Neural cell (in vitro differentiated cells): ENCODE data around the gene TPRG1L. TPM values are rescaled to one million over a fixed set of nuclear protein-coding genes. Genes with fewer than 3 reads are reported as not detected.

Experiments
- H2AFZ ChIP-seq: fragments of 200-600, 300-800 bp; sonication (generic), shearing (Covaris generic); 2 replicates; pipeline ENCODE4 v1.6.0; 2014; ENCODE audit warnings: low read depth, mild to moderate bottlenecking, antibody characterized with exemption, low read length, moderate library complexity
- H3F3A ChIP-seq: fragments of 200-600 bp; shearing (Covaris generic); 2 replicates; pipeline ENCODE4 v1.6.1; 2016; ENCODE audit warnings: mild to moderate bottlenecking, moderate library complexity, mixed read lengths, antibody characterized with exemption, low read length; ENCODE audit not compliant: insufficient read depth, poor library complexity, severe bottlenecking
- H3K27ac ChIP-seq: fragments of 200-600, 300-800 bp; sonication (generic), shearing (Covaris generic); 2 replicates; pipeline ENCODE4 v1.5.1; 2014; ENCODE audit warnings: mild to moderate bottlenecking, low read length, moderate library complexity
- H3K27me3 ChIP-seq: fragments of 300-800, 200-600 bp; sonication (generic), shearing (Covaris generic); 2 replicates; pipeline ENCODE4 v1.6.0; 2014; ENCODE audit warnings: mild to moderate bottlenecking, low read depth, low read length, moderate library complexity; ENCODE audit not compliant: insufficient read depth
- H3K36me3 ChIP-seq: fragments of 300-800, 200-600 bp; sonication (generic), shearing (Covaris generic); 2 replicates; pipeline ENCODE4 v1.5.1; 2014; ENCODE audit warnings: mild to moderate bottlenecking, antibody characterized with exemption, low read length, moderate library complexity; ENCODE audit not compliant: insufficient read depth
- H3K4me2 ChIP-seq: fragments of 300-800, 200-600 bp; sonication (generic), shearing (Covaris generic); 2 replicates; pipeline ENCODE4 v1.6.0; 2014; ENCODE audit warnings: mild to moderate bottlenecking, low read length
- H3K4me3 ChIP-seq: fragments of 300-800, 200-600 bp; sonication (generic), shearing (Covaris generic); 2 replicates; pipeline ENCODE4 v1.5.1; 2014; ENCODE audit warnings: mild to moderate bottlenecking, low read length, moderate library complexity
- H3K79me2 ChIP-seq: fragments of 200-600 bp; shearing (Covaris generic); replicated peaks from 2 replicates; pipeline ENCODE4 v1.6.0; 2014; ENCODE audit warnings: mild to moderate bottlenecking, low read length, moderate library complexity; ENCODE audit not compliant: insufficient read depth
- H3K9ac ChIP-seq: fragments of 300-800, 200-600 bp; sonication (generic), shearing (Covaris generic); 2 replicates; pipeline ENCODE4 v1.6.1; 2016; ENCODE audit warnings: mild to moderate bottlenecking, low read length, mixed read lengths
- H3K9me2 ChIP-seq: fragments of 200-600 bp; shearing (Covaris generic); 2 replicates; pipeline ENCODE4 v1.6.1; 2016; ENCODE audit warnings: mild to moderate bottlenecking, low read length, mixed read lengths; ENCODE audit not compliant: insufficient read depth
- H3K9me3 ChIP-seq: fragments of 200-600, 300-800 bp; sonication (generic), shearing (Covaris generic); 2 replicates; pipeline ENCODE4 v1.6.1; 2016; ENCODE audit warnings: mild to moderate bottlenecking, mixed run types, low read length, moderate library complexity, mixed read lengths
- H4K20me1 ChIP-seq: fragments of 200-600 bp; shearing (Covaris generic); 2 replicates; pipeline ENCODE4 v1.6.1; 2016; ENCODE audit warnings: mild to moderate bottlenecking, mixed run types; ENCODE audit not compliant: insufficient read depth
- EP300 ChIP-seq: fragments of 450-650 bp; conservative IDR thresholded peaks from 2 replicates; pipeline ENCODE4 v1.6.1; 2014; ENCODE audit warnings: antibody characterized with exemption, mild to moderate bottlenecking, moderate library complexity; ENCODE audit not compliant: poor library complexity, severe bottlenecking
- EZH2 ChIP-seq: fragments of 200-600, 300-800 bp; shearing (Covaris generic), sonication (generic); IDR thresholded peaks from 2 replicates; pipeline ENCODE4 v1.6.1; 2014; ENCODE audit warnings: antibody characterized with exemption, low read length, borderline replicate concordance, mild to moderate bottlenecking; ENCODE audit not compliant: insufficient read depth, poor library complexity, severe bottlenecking
- MXI1 ChIP-seq: fragments of 450-650 bp; conservative IDR thresholded peaks from 2 replicates; pipeline ENCODE4 v1.6.1; 2014; ENCODE audit warnings: antibody characterized with exemption, mild to moderate bottlenecking; ENCODE audit not compliant: poor library complexity, severe bottlenecking
- POLR2AphosphoS5 ChIP-seq: IDR thresholded peaks from 2 replicates; pipeline ENCODE4 v1.6.1; 2012
- RAD21 ChIP-seq: fragments of 450-650 bp; conservative IDR thresholded peaks from 2 replicates; pipeline ENCODE4 v1.6.1; 2014; ENCODE audit warnings: antibody characterized with exemption, mild to moderate bottlenecking, moderate library complexity
- SMC3 ChIP-seq: fragments of 450-650 bp; conservative IDR thresholded peaks from 2 replicates; pipeline ENCODE4 v1.6.1; 2014; ENCODE audit warnings: antibody characterized with exemption, mild to moderate bottlenecking, moderate library complexity; ENCODE audit not compliant: poor library complexity
- TAF1 ChIP-seq: IDR thresholded peaks from 2 replicates; pipeline ENCODE4 v1.6.1; 2012; ENCODE audit warnings: low read depth
- polyA plus RNA-seq: library from polyadenylated mRNA; depleted of rRNA; stranded (reverse); fragments of >200 nt; gene quantifications from 2 replicates; pipeline ENCODE4 v1.2.3, GENCODE V29; 2014
- TF ChIP-seq, protein P1 (sequence below): fragments of 450-650 bp; IDR thresholded peaks from 2 replicates; pipeline ENCODE4 v1.5.1; 2014; ENCODE audit warnings: antibody characterized with exemption, mild to moderate bottlenecking, moderate library complexity; ENCODE audit not compliant: poor library complexity, severe bottlenecking
- TF ChIP-seq, protein P2 (sequence below): IDR thresholded peaks from 2 replicates; pipeline ENCODE4 v1.6.1; 2012; ENCODE audit warnings: borderline replicate concordance

TPRG1L gene
- polyA plus RNA-seq, 1 donor from 2014 or later = 22.4 TPM

DNA sequence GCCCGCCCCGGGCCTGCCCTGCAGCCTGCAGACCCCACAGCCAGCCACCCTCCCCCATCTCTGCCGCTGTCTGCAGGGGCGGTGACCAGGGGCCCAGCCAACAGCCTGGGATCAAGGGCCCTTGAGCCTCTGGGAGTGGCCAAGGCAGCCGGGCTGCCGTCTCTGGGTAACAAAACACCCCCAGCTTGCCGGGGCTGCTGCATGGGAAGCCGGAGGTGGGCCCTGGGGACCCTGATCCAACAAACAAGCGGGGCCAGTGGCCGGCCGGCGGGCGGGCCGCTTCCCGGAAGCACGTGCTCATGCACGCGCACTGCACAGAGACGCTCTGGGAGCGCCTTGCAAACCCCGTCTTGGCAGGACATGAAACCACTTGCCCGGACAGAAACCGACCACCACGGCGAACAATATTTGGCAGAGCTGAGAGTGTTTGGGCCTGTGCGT lies 26.7 kb upstream of the TPRG1L start:
- H3K36me3 ChIP-seq = no peaks in the 10 kb centered on the region
- no peaks in the 10 kb centered on the region for H3K27me3 ChIP-seq
- no peak overlapping the region for H2AFZ ChIP-seq
- peak overlapping the region; percentile 25 for H3K4me3 ChIP-seq
- TF ChIP-seq, protein P1, sequence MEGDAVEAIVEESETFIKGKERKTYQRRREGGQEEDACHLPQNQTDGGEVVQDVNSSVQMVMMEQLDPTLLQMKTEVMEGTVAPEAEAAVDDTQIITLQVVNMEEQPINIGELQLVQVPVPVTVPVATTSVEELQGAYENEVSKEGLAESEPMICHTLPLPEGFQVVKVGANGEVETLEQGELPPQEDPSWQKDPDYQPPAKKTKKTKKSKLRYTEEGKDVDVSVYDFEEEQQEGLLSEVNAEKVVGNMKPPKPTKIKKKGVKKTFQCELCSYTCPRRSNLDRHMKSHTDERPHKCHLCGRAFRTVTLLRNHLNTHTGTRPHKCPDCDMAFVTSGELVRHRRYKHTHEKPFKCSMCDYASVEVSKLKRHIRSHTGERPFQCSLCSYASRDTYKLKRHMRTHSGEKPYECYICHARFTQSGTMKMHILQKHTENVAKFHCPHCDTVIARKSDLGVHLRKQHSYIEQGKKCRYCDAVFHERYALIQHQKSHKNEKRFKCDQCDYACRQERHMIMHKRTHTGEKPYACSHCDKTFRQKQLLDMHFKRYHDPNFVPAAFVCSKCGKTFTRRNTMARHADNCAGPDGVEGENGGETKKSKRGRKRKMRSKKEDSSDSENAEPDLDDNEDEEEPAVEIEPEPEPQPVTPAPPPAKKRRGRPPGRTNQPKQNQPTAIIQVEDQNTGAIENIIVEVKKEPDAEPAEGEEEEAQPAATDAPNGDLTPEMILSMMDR = no peak
- no peak for TF ChIP-seq MXI1
- no peak for TF ChIP-seq RAD21
- TF ChIP-seq, protein P2, sequence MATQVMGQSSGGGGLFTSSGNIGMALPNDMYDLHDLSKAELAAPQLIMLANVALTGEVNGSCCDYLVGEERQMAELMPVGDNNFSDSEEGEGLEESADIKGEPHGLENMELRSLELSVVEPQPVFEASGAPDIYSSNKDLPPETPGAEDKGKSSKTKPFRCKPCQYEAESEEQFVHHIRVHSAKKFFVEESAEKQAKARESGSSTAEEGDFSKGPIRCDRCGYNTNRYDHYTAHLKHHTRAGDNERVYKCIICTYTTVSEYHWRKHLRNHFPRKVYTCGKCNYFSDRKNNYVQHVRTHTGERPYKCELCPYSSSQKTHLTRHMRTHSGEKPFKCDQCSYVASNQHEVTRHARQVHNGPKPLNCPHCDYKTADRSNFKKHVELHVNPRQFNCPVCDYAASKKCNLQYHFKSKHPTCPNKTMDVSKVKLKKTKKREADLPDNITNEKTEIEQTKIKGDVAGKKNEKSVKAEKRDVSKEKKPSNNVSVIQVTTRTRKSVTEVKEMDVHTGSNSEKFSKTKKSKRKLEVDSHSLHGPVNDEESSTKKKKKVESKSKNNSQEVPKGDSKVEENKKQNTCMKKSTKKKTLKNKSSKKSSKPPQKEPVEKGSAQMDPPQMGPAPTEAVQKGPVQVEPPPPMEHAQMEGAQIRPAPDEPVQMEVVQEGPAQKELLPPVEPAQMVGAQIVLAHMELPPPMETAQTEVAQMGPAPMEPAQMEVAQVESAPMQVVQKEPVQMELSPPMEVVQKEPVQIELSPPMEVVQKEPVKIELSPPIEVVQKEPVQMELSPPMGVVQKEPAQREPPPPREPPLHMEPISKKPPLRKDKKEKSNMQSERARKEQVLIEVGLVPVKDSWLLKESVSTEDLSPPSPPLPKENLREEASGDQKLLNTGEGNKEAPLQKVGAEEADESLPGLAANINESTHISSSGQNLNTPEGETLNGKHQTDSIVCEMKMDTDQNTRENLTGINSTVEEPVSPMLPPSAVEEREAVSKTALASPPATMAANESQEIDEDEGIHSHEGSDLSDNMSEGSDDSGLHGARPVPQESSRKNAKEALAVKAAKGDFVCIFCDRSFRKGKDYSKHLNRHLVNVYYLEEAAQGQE = no peak
- TF ChIP-seq SMC3 = no peak
- TF ChIP-seq EP300 = no peak
- no peak for TF ChIP-seq EZH2
- no peak for TF ChIP-seq TAF1
- TF ChIP-seq POLR2AphosphoS5 = no peak
- no peaks in the 10 kb centered on the region for H3K79me2 ChIP-seq
- no peaks in the 10 kb centered on the region for H3F3A ChIP-seq
- H3K9me2 ChIP-seq = no peaks in the 10 kb centered on the region
- no peaks in the 10 kb centered on the region for H3K9me3 ChIP-seq
- H3K4me2 ChIP-seq = no peak overlapping the region
- H3K9ac ChIP-seq = peak overlapping the region; percentile 46
- H4K20me1 ChIP-seq = no peaks in the 10 kb centered on the region
- H3K27ac ChIP-seq = peak overlapping the region; percentile 3

DNA sequence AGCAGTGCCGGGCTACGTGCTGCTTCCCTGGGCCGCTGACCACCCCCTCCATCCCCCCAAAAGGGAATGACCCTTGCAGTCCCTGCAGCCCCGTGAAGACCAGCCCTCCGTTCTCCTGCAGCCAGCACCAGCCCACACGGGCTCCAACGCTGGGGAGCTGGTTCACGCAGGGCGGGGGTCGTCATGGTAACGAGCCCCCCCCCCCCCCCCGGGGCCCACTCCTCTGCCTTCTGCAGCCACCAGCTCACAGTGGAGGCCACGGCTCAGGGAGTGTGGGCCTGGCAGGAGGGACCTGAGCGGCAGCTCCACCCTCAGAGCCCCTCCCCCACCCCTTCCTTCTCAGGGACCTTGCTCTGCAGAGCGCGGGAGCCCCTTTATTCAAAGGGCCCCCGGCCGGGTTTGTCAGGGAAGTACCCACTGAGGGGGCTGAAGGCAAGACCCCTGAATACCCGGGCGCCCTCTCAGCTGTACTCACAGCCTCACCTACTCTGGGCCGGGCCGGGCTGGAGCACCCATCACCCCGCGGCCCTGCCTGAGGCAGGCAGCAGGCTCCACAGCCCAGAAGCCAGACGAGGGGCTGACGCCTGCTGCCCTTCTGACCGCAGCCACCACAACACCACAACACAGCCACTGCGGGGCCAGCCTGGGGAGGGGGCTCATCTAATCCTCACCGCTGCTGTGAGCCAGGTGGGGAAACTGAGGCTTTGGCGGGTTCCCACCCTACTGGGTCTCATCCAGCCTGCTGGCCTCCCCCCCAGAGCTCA lies 26.1 kb upstream of the TPRG1L start:
- TF ChIP-seq RAD21 (no peak), EZH2 (no peak), MXI1 (no peak), TAF1 (no peak), EP300 (no peak), SMC3 (no peak), POLR2AphosphoS5 (no peak)
- TF ChIP-seq, protein P1 = no peak
- TF ChIP-seq, protein P2 = no peak
- H3K4me3 ChIP-seq = peak overlapping the region; percentile 25

More for the DNA sequence above, 26.1 kb upstream of the TPRG1L start:
- Histone ChIP-seq H2AFZ (no peak overlapping the region), H3K79me2 (no peaks in the 10 kb centered on the region), H3K9me3 (no peaks in the 10 kb centered on the region), H3K9ac (peak overlapping the region; percentile 46), H4K20me1 (no peaks in the 10 kb centered on the region), H3K27ac (peak overlapping the region; percentile 3), H3K27me3 (no peaks in the 10 kb centered on the region), H3F3A (no peaks in the 10 kb centered on the region), H3K36me3 (no peaks in the 10 kb centered on the region), H3K9me2 (no peaks in the 10 kb centered on the region), H3K4me2 (no peak overlapping the region)
